ENCODE data around the gene HOTAIR.

The HOTAIR gene

DNA sequence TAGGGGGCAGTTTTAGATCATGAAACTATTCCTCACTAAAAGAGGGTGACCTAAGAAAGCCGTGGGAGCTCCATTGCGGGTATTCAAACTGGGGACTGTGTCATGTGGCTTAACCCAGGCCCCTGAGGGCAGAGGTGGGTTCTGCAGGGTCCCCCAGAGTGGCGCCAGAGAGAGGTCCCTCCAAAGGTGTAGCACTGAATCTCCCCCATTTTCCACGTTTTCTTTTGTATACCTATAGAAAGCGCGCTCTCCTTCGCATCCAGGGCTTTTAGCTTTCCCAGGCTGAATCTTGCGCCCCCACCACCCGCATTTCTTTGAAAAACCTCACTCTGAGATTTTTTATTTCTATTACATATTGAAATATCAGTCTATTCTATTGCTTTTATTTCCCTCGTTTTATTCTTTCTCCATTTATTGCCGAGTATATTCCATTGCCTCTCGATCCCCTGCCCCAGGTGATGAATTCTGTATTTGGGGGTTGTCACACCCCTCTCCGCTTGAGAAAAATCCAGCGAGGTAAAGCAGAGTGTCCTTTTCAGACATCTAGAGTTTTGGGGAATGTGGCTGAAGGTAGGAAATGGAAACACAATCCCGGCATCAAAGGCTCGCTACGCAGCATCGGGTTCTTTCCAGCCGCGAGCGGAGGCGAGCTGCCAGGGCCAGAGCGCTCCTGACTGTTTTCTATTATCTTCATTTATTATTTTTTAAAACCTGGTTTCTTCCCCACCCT, 37.0 kb downstream of the HOTAIR start:
- Histone ChIP-seq H3K27me3 (ENCODE audit: control insufficient read depth, insufficient read depth, low read length) (peaks cover 100% of the 10 kb centered on the region), H3K27ac (ENCODE audit: low read length) (no peak overlapping the region), H3K4me1 (ENCODE audit: control insufficient read depth, low read depth, low read length) (no peaks in the 10 kb centered on the region), H3K9me3 (ENCODE audit: control insufficient read depth, low read depth, low read length) (no peaks in the 10 kb centered on the region), H3K9ac (ENCODE audit: low read length) (no peak overlapping the region), H3K36me3 (ENCODE audit: control insufficient read depth, low read depth, low read length) (no peaks in the 10 kb centered on the region), H3K4me3 (ENCODE audit: low read length) (no peak overlapping the region)

DNA sequence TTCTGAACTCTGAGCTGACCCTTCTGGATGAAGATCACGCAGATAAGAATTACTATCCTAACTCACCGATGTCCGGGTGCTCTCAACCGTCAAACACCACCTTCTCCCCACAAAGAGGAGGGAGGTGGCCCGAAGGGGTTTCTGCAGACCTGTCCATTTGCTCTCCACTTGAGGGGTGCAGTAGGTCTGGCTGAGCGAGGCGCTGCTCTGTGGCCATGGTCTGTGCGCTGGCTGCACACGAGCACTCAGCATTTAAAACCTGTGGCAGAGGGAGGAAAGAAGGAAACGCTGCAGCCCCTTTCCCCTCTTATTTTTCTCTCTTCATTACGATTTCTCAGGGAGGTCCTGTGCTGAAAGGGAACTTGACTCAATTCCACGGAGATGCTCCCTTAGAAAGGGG, 37.7 kb downstream of the HOTAIR start:
- H3K4me1 ChIP-seq (ENCODE audit: control insufficient read depth, low read depth, low read length) = no peaks in the 10 kb centered on the region
- H3K4me3 ChIP-seq (ENCODE audit: low read length) = no peak overlapping the region
- H3K27me3 ChIP-seq (ENCODE audit: control insufficient read depth, insufficient read depth, low read length) = peaks cover 100% of the 10 kb centered on the region
- H3K9me3 ChIP-seq (ENCODE audit: control insufficient read depth, low read depth, low read length) = no peaks in the 10 kb centered on the region
- H3K36me3 ChIP-seq (ENCODE audit: control insufficient read depth, low read depth, low read length) = no peaks in the 10 kb centered on the region
- H3K9ac ChIP-seq (ENCODE audit: low read length) = no peak overlapping the region
- no peak overlapping the region for H3K27ac ChIP-seq (ENCODE audit: low read length)

DNA sequence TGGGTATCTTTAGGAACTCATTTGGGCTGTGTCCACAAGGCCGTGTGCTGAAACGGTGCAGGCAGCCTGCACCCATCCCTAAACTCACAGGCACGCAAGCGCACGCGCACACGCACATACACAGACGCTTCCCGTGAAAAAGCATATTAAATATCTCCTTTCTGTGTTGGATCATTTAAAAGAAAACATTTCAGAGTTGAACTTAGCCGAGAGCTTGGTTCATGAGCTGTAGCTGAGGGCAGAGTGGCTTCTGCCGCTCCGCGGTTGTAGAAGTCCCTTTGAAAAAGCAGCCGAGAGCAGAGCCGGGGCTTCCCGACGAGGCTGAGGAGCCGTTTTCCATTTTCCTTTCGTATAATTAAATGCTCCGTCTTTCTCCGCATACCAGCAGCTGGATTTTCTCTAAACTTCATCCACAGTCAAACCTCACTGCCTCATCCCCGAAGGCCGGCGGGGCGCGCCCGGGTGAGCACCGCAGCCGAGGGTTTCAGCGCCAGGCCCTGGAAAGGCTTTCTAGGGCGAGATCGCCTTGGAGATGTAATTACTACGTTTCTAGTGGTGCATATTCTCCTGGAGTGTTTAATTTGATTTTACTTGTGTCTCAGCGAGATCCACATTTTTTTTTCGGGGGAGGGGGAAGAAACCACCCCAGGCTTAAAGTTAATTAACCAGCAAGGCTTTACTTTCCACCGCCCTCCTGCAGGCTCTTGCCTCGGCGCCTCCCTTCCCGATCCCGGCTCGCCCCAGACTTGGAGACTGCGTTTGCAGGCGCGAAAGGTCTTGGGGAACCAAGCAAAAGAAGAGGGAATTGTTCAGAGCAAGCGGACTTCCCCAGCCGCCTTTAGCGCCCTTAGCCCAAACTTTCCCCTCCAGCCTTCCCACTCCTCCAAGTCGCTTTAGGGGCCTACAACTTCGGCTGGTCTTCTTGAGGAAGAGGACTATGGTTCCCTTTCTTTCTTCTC, 39.1 kb downstream of the HOTAIR start:
- Histone ChIP-seq H3K27ac (ENCODE audit: low read length) (no peak overlapping the region), H3K36me3 (ENCODE audit: control insufficient read depth, low read depth, low read length) (no peaks in the 10 kb centered on the region), H3K4me3 (ENCODE audit: low read length) (no peak overlapping the region), H3K9ac (ENCODE audit: low read length) (no peak overlapping the region), H3K4me1 (ENCODE audit: control insufficient read depth, low read depth, low read length) (no peaks in the 10 kb centered on the region), H3K9me3 (ENCODE audit: control insufficient read depth, low read depth, low read length) (no peaks in the 10 kb centered on the region), H3K27me3 (ENCODE audit: control insufficient read depth, insufficient read depth, low read length) (peaks cover 100% of the 10 kb centered on the region)

GRCh38 chr12:53932915-53933314, 41.8 kb downstream of the HOTAIR start:
- H3K36me3 ChIP-seq (ENCODE audit: control insufficient read depth, low read depth, low read length) = no peaks in the 10 kb centered on the region
- no peaks in the 10 kb centered on the region for H3K9me3 ChIP-seq (ENCODE audit: control insufficient read depth, low read depth, low read length)
- no peaks in the 10 kb centered on the region for H3K4me1 ChIP-seq (ENCODE audit: control insufficient read depth, low read depth, low read length)
- H3K27me3 ChIP-seq (ENCODE audit: control insufficient read depth, insufficient read depth, low read length) = peaks cover 100% of the 10 kb centered on the region
- no peak overlapping the region for H3K27ac ChIP-seq (ENCODE audit: low read length)
- H3K9ac ChIP-seq (ENCODE audit: low read length) = no peak overlapping the region
- H3K4me3 ChIP-seq (ENCODE audit: low read length) = no peak overlapping the region

GRCh38 chr12:53931844-53932581, 42.7 kb downstream of the HOTAIR start:
- Histone ChIP-seq H3K27ac (ENCODE audit: low read length) (no peak overlapping the region), H3K9ac (ENCODE audit: low read length) (no peak overlapping the region), H3K4me1 (ENCODE audit: control insufficient read depth, low read depth, low read length) (no peaks in the 10 kb centered on the region), H3K36me3 (ENCODE audit: control insufficient read depth, low read depth, low read length) (no peaks in the 10 kb centered on the region), H3K9me3 (ENCODE audit: control insufficient read depth, low read depth, low read length) (no peaks in the 10 kb centered on the region), H3K27me3 (ENCODE audit: control insufficient read depth, insufficient read depth, low read length) (peaks cover 100% of the 10 kb centered on the region), H3K4me3 (ENCODE audit: low read length) (no peak overlapping the region)

DNA sequence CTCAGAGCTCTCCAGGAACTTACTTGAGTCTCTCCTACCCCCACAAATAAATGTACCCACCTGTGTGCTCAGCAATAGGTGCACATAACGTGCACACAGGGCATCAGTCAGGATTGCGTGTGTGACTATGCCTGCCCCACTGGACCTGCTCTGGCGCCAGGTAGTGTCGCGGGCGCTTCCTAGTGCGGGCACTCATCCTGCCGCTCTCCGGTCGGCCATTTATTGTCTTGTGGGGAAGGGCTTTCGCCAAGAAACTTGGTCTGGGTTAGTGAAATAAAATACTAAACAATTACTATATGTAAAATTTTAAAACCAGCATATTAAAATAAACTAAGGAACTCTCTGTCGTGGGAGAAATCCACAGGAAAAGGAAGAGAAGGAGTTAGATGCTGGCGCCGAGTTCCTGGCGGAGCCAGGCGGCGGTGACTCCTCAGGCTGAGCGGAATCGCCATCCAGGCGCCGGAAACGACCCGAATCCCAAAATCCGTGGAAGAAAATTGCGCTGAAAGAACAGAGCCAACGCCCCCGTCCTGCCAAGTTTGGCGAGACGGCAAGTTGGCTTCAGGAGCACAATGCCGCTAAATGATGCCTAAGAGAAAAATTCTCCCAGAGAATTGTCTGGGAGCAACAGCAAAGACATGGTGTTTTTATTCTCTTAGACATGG, 44.0 kb downstream of the HOTAIR start:
- Histone ChIP-seq H3K4me3 (ENCODE audit: low read length) (no peak overlapping the region), H3K9me3 (ENCODE audit: control insufficient read depth, low read depth, low read length) (no peaks in the 10 kb centered on the region), H3K9ac (ENCODE audit: low read length) (no peak overlapping the region), H3K27me3 (ENCODE audit: control insufficient read depth, insufficient read depth, low read length) (peaks cover 100% of the 10 kb centered on the region), H3K4me1 (ENCODE audit: control insufficient read depth, low read depth, low read length) (no peaks in the 10 kb centered on the region), H3K36me3 (ENCODE audit: control insufficient read depth, low read depth, low read length) (no peaks in the 10 kb centered on the region), H3K27ac (ENCODE audit: low read length) (no peak overlapping the region)

DNA sequence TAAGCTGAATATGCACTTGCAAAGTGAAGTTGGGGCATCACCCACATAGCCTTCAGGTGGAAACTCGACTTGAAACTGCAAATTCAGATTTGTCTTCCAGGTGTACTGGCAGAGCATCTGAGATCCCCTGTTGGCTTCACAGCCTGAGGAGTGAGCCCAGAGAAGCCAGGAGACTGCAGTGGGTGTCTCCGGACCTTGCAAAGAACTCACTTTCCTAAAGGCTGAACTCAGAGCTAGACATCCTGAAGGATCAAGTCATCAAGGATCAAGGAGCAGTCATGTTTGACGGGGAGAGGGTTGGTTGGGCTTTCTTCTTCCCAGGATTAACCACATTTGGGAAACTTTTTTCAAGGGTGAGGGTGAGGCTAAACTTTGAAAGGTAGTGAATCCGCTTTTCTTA, 45.2 kb downstream of the HOTAIR start:
- H3K4me1 ChIP-seq (ENCODE audit: control insufficient read depth, low read depth, low read length) = no peaks in the 10 kb centered on the region
- no peak overlapping the region for H3K4me3 ChIP-seq (ENCODE audit: low read length)
- H3K9ac ChIP-seq (ENCODE audit: low read length) = no peak overlapping the region
- no peaks in the 10 kb centered on the region for H3K36me3 ChIP-seq (ENCODE audit: control insufficient read depth, low read depth, low read length)
- no peak overlapping the region for H3K27ac ChIP-seq (ENCODE audit: low read length)
- H3K9me3 ChIP-seq (ENCODE audit: control insufficient read depth, low read depth, low read length) = no peaks in the 10 kb centered on the region
- peaks cover 100% of the 10 kb centered on the region for H3K27me3 ChIP-seq (ENCODE audit: control insufficient read depth, insufficient read depth, low read length)

DNA sequence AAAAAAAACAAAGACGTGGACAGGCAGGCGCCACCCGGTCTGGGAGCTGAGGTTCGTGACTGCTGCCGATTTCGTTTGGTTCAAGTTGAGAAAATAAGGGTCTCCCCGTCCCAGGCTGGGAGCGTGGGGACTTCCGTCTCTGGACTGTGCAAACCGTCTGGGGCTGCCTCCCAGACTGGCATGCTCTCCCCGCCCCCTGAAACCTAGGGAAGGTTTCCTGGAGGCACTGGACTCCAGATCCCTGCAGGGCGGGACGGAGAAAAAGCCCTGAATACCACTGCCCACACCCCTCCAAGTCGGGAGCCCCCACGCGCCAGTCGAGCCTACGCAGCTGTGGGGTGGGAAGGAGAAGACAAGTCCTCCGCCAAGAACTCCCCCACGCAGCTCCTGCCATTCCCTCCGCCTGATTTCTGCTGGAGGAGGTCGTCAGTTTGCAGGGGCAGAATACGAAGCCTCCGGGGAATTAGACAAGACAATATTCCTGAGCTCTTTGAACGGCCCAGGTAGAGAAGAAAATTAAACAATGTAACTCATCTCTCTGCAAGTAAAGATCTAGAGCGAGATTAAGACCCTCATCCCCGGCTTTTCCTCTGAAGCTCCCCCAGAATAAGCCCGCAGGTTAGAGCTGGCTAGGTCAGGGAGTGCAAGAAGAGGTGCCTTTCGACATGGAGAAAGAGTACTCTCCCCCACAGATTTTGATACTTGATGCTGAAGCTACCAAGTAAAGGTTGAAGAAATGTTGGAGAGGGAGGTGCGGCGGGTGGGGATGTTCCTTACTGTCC, 46.5 kb downstream of the HOTAIR start:
- no peaks in the 10 kb centered on the region for H3K4me1 ChIP-seq (ENCODE audit: control insufficient read depth, low read depth, low read length)
- no peaks in the 10 kb centered on the region for H3K9me3 ChIP-seq (ENCODE audit: control insufficient read depth, low read depth, low read length)
- no peak overlapping the region for H3K27ac ChIP-seq (ENCODE audit: low read length)
- H3K27me3 ChIP-seq (ENCODE audit: control insufficient read depth, insufficient read depth, low read length) = peaks cover 100% of the 10 kb centered on the region
- H3K36me3 ChIP-seq (ENCODE audit: control insufficient read depth, low read depth, low read length) = no peaks in the 10 kb centered on the region
- H3K4me3 ChIP-seq (ENCODE audit: low read length) = no peak overlapping the region
- no peak overlapping the region for H3K9ac ChIP-seq (ENCODE audit: low read length)

- Histone ChIP-seq H3K27me3 (ENCODE audit: control insufficient read depth, insufficient read depth, low read length) (peaks cover 100% of the 10 kb centered on the region), H3K9me3 (ENCODE audit: control insufficient read depth, low read depth, low read length) (no peaks in the 10 kb centered on the region), H3K4me1 (ENCODE audit: control insufficient read depth, low read depth, low read length) (no peaks in the 10 kb centered on the region), H3K9ac (ENCODE audit: low read length) (no peak overlapping the region), H3K36me3 (ENCODE audit: control insufficient read depth, low read depth, low read length) (no peaks in the 10 kb centered on the region), H3K27ac (ENCODE audit: low read length) (no peak overlapping the region), H3K4me3 (ENCODE audit: low read length) (no peak overlapping the region)
Measured at GRCh38 chr12:53927220-53928029, 47.3 kb downstream of the HOTAIR start.

All from iPS-18a (cell line).